HEK293 (cell line): ENCODE results near the gene SERTAD3.

ENCODE experiments used
- EGR2 ChIP-seq: fragments of 450-650 bp; formaldehyde crosslinking; IDR thresholded peaks from 2 replicates; pipeline ENCODE4 v1.5.1; 2016; ENCODE audit warnings: low read depth, missing biosample characterization, missing genetic modification characterization
- KLF1 ChIP-seq: fragments of 450-650 bp; formaldehyde crosslinking; IDR thresholded peaks from 2 replicates; pipeline ENCODE4 v1.5.1; 2016; ENCODE audit warnings: missing biosample characterization, missing genetic modification characterization
- MZF1 ChIP-seq: fragments of 450-650 bp; formaldehyde crosslinking; IDR thresholded peaks from 2 replicates; pipeline ENCODE4 v1.5.1; 2017; ENCODE audit warnings: missing biosample characterization, missing genetic modification characterization, borderline replicate concordance
- PRDM10 ChIP-seq: fragments of 450-650 bp; formaldehyde crosslinking; IDR thresholded peaks from 2 replicates; pipeline ENCODE4 v1.5.1; 2016; ENCODE audit warnings: missing biosample characterization, missing genetic modification characterization
- REST ChIP-seq: fragments of 450-650 bp; formaldehyde crosslinking; IDR thresholded peaks from 2 replicates; pipeline ENCODE4 v1.5.1; 2016; ENCODE audit warnings: missing biosample characterization, missing genetic modification characterization
- SETDB1 ChIP-seq: IDR thresholded peaks from one replicate; pipeline ENCODE4 v1.6.1; 2017; ENCODE audit warnings: mild to moderate bottlenecking, low read length, moderate library complexity, mixed read lengths; ENCODE audit not compliant: insufficient read length
- YY1 ChIP-seq: fragments of 450-650 bp; formaldehyde crosslinking; IDR thresholded peaks from 2 replicates; pipeline ENCODE4 v1.5.1; 2018; ENCODE audit warnings: missing biosample characterization, missing genetic modification characterization
- ZBTB10 ChIP-seq: fragments of 450-650 bp; formaldehyde crosslinking; IDR thresholded peaks from 2 replicates; pipeline ENCODE4 v1.5.1; 2016; ENCODE audit warnings: missing biosample characterization, missing genetic modification characterization
- ZBTB11 ChIP-seq: fragments of 450-650 bp; formaldehyde crosslinking; conservative IDR thresholded peaks from 2 replicates; pipeline ENCODE4 v1.5.1; 2016; ENCODE audit warnings: low read depth, missing biosample characterization, missing genetic modification characterization
- ZBTB17 ChIP-seq: fragments of 450-650 bp; formaldehyde crosslinking; IDR thresholded peaks from 2 replicates; pipeline ENCODE4 v1.5.1; 2016; ENCODE audit warnings: missing biosample characterization, missing genetic modification characterization
- ZBTB26 ChIP-seq: fragments of 450-650 bp; formaldehyde crosslinking; optimal IDR thresholded peaks from 2 replicates; pipeline ENCODE3; 2016; ENCODE audit warnings: missing biosample characterization, mild to moderate bottlenecking, missing genetic modification characterization
- ZFP3 ChIP-seq: fragments of 450-650 bp; formaldehyde crosslinking; IDR thresholded peaks from 2 replicates; pipeline ENCODE4 v1.5.1; 2016; ENCODE audit warnings: low read depth, missing biosample characterization, missing genetic modification characterization
- ZNF184 ChIP-seq: fragments of 450-650 bp; IDR thresholded peaks from 2 replicates; pipeline ENCODE4 v1.5.1; 2018; ENCODE audit warnings: missing biosample characterization, mild to moderate bottlenecking, missing genetic modification characterization
- ZNF239 ChIP-seq: fragments of 450-650 bp; formaldehyde crosslinking; IDR thresholded peaks from 2 replicates; pipeline ENCODE4 v1.5.1; 2016; ENCODE audit warnings: missing biosample characterization, missing genetic modification characterization
- ZNF449 ChIP-seq: fragments of 450-650 bp; formaldehyde crosslinking; IDR thresholded peaks from 2 replicates; pipeline ENCODE4 v1.5.1; 2017; ENCODE audit warnings: missing biosample characterization, mild to moderate bottlenecking, missing genetic modification characterization, moderate library complexity
- ZNF623 ChIP-seq: fragments of 450-650 bp; formaldehyde crosslinking; IDR thresholded peaks from 2 replicates; pipeline ENCODE4 v1.5.1; 2016; ENCODE audit warnings: missing biosample characterization, missing genetic modification characterization
- ZNF677 ChIP-seq: fragments of 450-650 bp; IDR thresholded peaks from 2 replicates; pipeline ENCODE4 v1.5.0; 2018; ENCODE audit warnings: missing biosample characterization, mild to moderate bottlenecking, missing genetic modification characterization, moderate library complexity
- ZNF791 ChIP-seq: fragments of 450-650 bp; formaldehyde crosslinking; IDR thresholded peaks from 2 replicates; pipeline ENCODE4 v1.5.1; 2016; ENCODE audit warnings: missing biosample characterization, missing genetic modification characterization
- ZSCAN4 ChIP-seq: fragments of 450-650 bp; formaldehyde crosslinking; IDR thresholded peaks from 2 replicates; pipeline ENCODE4 v1.5.1; 2017; ENCODE audit warnings: missing biosample characterization, missing genetic modification characterization
- ZXDB ChIP-seq: fragments of 450-650 bp; formaldehyde crosslinking; IDR thresholded peaks from 2 replicates; pipeline ENCODE4 v1.5.1; 2016; ENCODE audit warnings: missing biosample characterization, missing genetic modification characterization

The SERTAD3 gene

GRCh38 chr19:40419066-40419612, 25.0 kb downstream of the SERTAD3 start (continued):
- peak; percentile 36; the same call in 1 of the 2 replicates for TF ChIP-seq PRDM10 (tag by site-specific recombination)
- TF ChIP-seq ZNF791 = peak; percentile 51; the same call in 1 of the 2 replicates
- 0 out of 2 replicates have a peak, but pooled peaks have one; percentile 7 for TF ChIP-seq EGR2 (tag by site-specific recombination)
- 0 out of 2 replicates have a peak, but pooled peaks have one; percentile 17 for TF ChIP-seq ZXDB
- TF ChIP-seq ZFP3 (tag by site-specific recombination) = no peak
- no peak for TF ChIP-seq ZNF184 (tag by site-specific recombination)
- no peak for TF ChIP-seq YY1 (tag by site-specific recombination)
- TF ChIP-seq ZSCAN4 (tag by site-specific recombination) = peak; percentile 86
- TF ChIP-seq KLF1 (tag by site-specific recombination) = no peak
- no peak for TF ChIP-seq ZNF623 (tag by site-specific recombination)
- TF ChIP-seq SETDB1 = no peak
- TF ChIP-seq ZBTB11 = no peak
- TF ChIP-seq ZBTB26 (tag by site-specific recombination) = peak; percentile 10
- no peak for TF ChIP-seq ZBTB17 (tag by site-specific recombination)
- no peak for TF ChIP-seq REST (tag by site-specific recombination)
- no peak for TF ChIP-seq ZNF239 (tag by site-specific recombination)
- TF ChIP-seq ZNF677 (tag by site-specific recombination) = no peak
- no peak for TF ChIP-seq ZNF449
- TF ChIP-seq MZF1 (tag by site-specific recombination) = no peak
- peak; percentile 68 for TF ChIP-seq ZBTB10
